Measurements from ENCODE around the gene WFS1. TPM values are rescaled to one million over a fixed set of nuclear protein-coding genes. Genes with fewer than 3 reads are reported as not detected.

WFS1 gene
- total RNA-seq, 1 donor = 17.0 TPM

- Histone ChIP-seq H4K20me1 (ENCODE audit: insufficient read depth, low read length) (no peaks in the 10 kb centered on the region), H3K79me2 (ENCODE audit: insufficient read depth, low read length) (no peaks in the 10 kb centered on the region), H3K4me1 (ENCODE audit: insufficient read depth, low read length) (no peaks in the 10 kb centered on the region), H2AFZ (ENCODE audit: low read length) (no peak overlapping the region), H3K4me2 (ENCODE audit: insufficient read depth, low read length) (no peak overlapping the region), H3K36me3 (ENCODE audit: insufficient read depth, low read length) (no peaks in the 10 kb centered on the region), H3K9me3 (ENCODE audit: low read depth, low read length) (no peaks in the 10 kb centered on the region), H3K27me3 (ENCODE audit: insufficient read depth, low read length) (peaks cover 19% of the 10 kb centered on the region), H3K27ac (ENCODE audit: low read depth, low read length) (no peak overlapping the region), H3K4me3 (ENCODE audit: insufficient read depth, low read length) (no peak overlapping the region)
- no peak for TF ChIP-seq CTCF (IDR thresholded peaks at IDR 0.05; ENCODE audit: extremely low read depth, low read depth, low read length)
- peak; percentile 78 for DNase-seq (ENCODE audit: insufficient read length, low spot score, missing footprints)
Measured at GRCh38 chr4:6334203-6334887, 64.7 kb downstream of the WFS1 start.

- H3K27me3 ChIP-seq (ENCODE audit: insufficient read depth, low read length) = peaks cover 19% of the 10 kb centered on the region
- no peak overlapping the region for H3K4me3 ChIP-seq (ENCODE audit: insufficient read depth, low read length)
- H3K4me1 ChIP-seq (ENCODE audit: insufficient read depth, low read length) = no peaks in the 10 kb centered on the region
- H3K79me2 ChIP-seq (ENCODE audit: insufficient read depth, low read length) = no peaks in the 10 kb centered on the region
- TF ChIP-seq CTCF (IDR thresholded peaks at IDR 0.05; ENCODE audit: extremely low read depth, low read depth, low read length) = peak; percentile 13
- no peaks in the 10 kb centered on the region for H3K36me3 ChIP-seq (ENCODE audit: insufficient read depth, low read length)
- no peak overlapping the region for H3K4me2 ChIP-seq (ENCODE audit: insufficient read depth, low read length)
- H3K9me3 ChIP-seq (ENCODE audit: low read depth, low read length) = no peaks in the 10 kb centered on the region
- H3K27ac ChIP-seq (ENCODE audit: low read depth, low read length) = no peak overlapping the region
- DNase-seq (ENCODE audit: insufficient read length, low spot score, missing footprints) = peak; percentile 69
- H2AFZ ChIP-seq (ENCODE audit: low read length) = no peak overlapping the region
- no peaks in the 10 kb centered on the region for H4K20me1 ChIP-seq (ENCODE audit: insufficient read depth, low read length)
Measured at GRCh38 chr4:6335040-6335590, 65.5 kb downstream of the WFS1 start.

GRCh38 chr4:6336166-6336565 lies 66.5 kb downstream of the WFS1 start:
- no peaks in the 10 kb centered on the region for H3K79me2 ChIP-seq (ENCODE audit: insufficient read depth, low read length)
- TF ChIP-seq CTCF (IDR thresholded peaks at IDR 0.05; ENCODE audit: extremely low read depth, low read depth, low read length) = no peak
- no peaks in the 10 kb centered on the region for H4K20me1 ChIP-seq (ENCODE audit: insufficient read depth, low read length)
- H3K36me3 ChIP-seq (ENCODE audit: insufficient read depth, low read length) = no peaks in the 10 kb centered on the region
- H3K4me3 ChIP-seq (ENCODE audit: insufficient read depth, low read length) = no peak overlapping the region
- no peaks in the 10 kb centered on the region for H3K9me3 ChIP-seq (ENCODE audit: low read depth, low read length)
- H2AFZ ChIP-seq (ENCODE audit: low read length) = no peak overlapping the region
- peak; percentile 52 for DNase-seq (ENCODE audit: insufficient read length, low spot score, missing footprints)
- no peak overlapping the region for H3K4me2 ChIP-seq (ENCODE audit: insufficient read depth, low read length)
- no peaks in the 10 kb centered on the region for H3K4me1 ChIP-seq (ENCODE audit: insufficient read depth, low read length)
- peaks cover 19% of the 10 kb centered on the region for H3K27me3 ChIP-seq (ENCODE audit: insufficient read depth, low read length)
- no peak overlapping the region for H3K27ac ChIP-seq (ENCODE audit: low read depth, low read length)

GRCh38 chr4:6337331-6337935 lies 67.8 kb downstream of the WFS1 start:
- H3K79me2 ChIP-seq (ENCODE audit: insufficient read depth, low read length) = no peaks in the 10 kb centered on the region
- no peak overlapping the region for H2AFZ ChIP-seq (ENCODE audit: low read length)
- H3K9me3 ChIP-seq (ENCODE audit: low read depth, low read length) = no peaks in the 10 kb centered on the region
- no peak for TF ChIP-seq CTCF (IDR thresholded peaks at IDR 0.05; ENCODE audit: extremely low read depth, low read depth, low read length)
- H3K36me3 ChIP-seq (ENCODE audit: insufficient read depth, low read length) = no peaks in the 10 kb centered on the region
- no peak overlapping the region for H3K4me2 ChIP-seq (ENCODE audit: insufficient read depth, low read length)
- no peak overlapping the region for H3K4me3 ChIP-seq (ENCODE audit: insufficient read depth, low read length)
- H3K27me3 ChIP-seq (ENCODE audit: insufficient read depth, low read length) = peaks cover 19% of the 10 kb centered on the region
- H4K20me1 ChIP-seq (ENCODE audit: insufficient read depth, low read length) = no peaks in the 10 kb centered on the region
- no peak for DNase-seq (ENCODE audit: insufficient read length, low spot score, missing footprints)
- H3K4me1 ChIP-seq (ENCODE audit: insufficient read depth, low read length) = no peaks in the 10 kb centered on the region
- H3K27ac ChIP-seq (ENCODE audit: low read depth, low read length) = no peak overlapping the region

All from osteoblast (primary cell).